Mesenchymal stem cell (in vitro differentiated cells and primary cell): Measurements from ENCODE around the gene S100A4.

Experiments used
- DNase-seq: peaks from one replicate; pipeline ENCODE4 v3.0.0-alpha.2; 2013
- H2AFZ ChIP-seq: one replicate; pipeline ENCODE4 v1.6.1; 2013; ENCODE audit warnings: low read depth, mild to moderate bottlenecking, control low read depth, inconsistent platforms, low read length, moderate library complexity
- H2AK5ac ChIP-seq: 2 replicates; pipeline ENCODE4 v1.6.1; 2013; ENCODE audit warnings: low read length, moderate library complexity, mild to moderate bottlenecking, inconsistent platforms; ENCODE audit not compliant: severe bottlenecking
- H2BK120ac ChIP-seq: one replicate; pipeline ENCODE4 v1.6.1; 2013; ENCODE audit warnings: low read depth, mild to moderate bottlenecking, inconsistent platforms, low read length, moderate library complexity
- H2BK12ac ChIP-seq, 2 experiments: one replicate each; pipeline ENCODE4 v1.6.1; 2013; ENCODE audit warnings: inconsistent platforms in 2 of 2, low read length in 2 of 2, mild to moderate bottlenecking in 2 of 2, moderate library complexity in 2 of 2, control low read depth in 1 of 2
- H2BK15ac ChIP-seq: one replicate; pipeline ENCODE4 v1.6.1; 2013; ENCODE audit warnings: mild to moderate bottlenecking, low read depth, inconsistent platforms; ENCODE audit not compliant: poor library complexity, severe bottlenecking
- H2BK5ac ChIP-seq: 2 replicates; pipeline ENCODE4 v1.6.1; 2013; ENCODE audit warnings: low read depth, mild to moderate bottlenecking, low read length, control low read depth, inconsistent platforms; ENCODE audit not compliant: poor library complexity, severe bottlenecking
- H3K14ac ChIP-seq, 2 experiments: one replicate each; pipeline ENCODE4 v1.6.1; 2013; ENCODE audit warnings: inconsistent platforms in 2 of 2, low read length in 2 of 2, control low read depth in 1 of 2, mild to moderate bottlenecking in 1 of 2, moderate library complexity in 1 of 2
- H3K18ac ChIP-seq, 2 experiments: one replicate each; pipeline ENCODE4 v1.6.1; 2013; ENCODE audit warnings: inconsistent platforms in 2 of 2, low read length in 2 of 2, control low read depth in 1 of 2, low read depth in 1 of 2, mild to moderate bottlenecking in 1 of 2
- H3K23ac ChIP-seq, 2 experiments: one replicate each; pipeline ENCODE4 v1.6.1; 2013; ENCODE audit warnings: inconsistent platforms in 2 of 2, low read length in 2 of 2, mild to moderate bottlenecking in 2 of 2, moderate library complexity in 2 of 2, control low read depth in 1 of 2
- H3K27ac ChIP-seq: 2 replicates; pipeline ENCODE4 v1.5.1; 2013; ENCODE audit warnings: mild to moderate bottlenecking, moderate library complexity, low read length, control low read depth, inconsistent platforms; ENCODE audit not compliant: poor library complexity, severe bottlenecking
- H3K27me3 ChIP-seq, 2 experiments: 2 replicates each; pipeline versions ENCODE4 v1.6.1 to v1.7.0; 2013; ENCODE audit warnings: low read length in 2 of 2, mild to moderate bottlenecking in 2 of 2, moderate library complexity in 2 of 2, control low read depth in 1 of 2, inconsistent platforms in 1 of 2; ENCODE audit not compliant: control insufficient read depth in 1 of 2, insufficient read depth in 1 of 2
- H3K36me3 ChIP-seq, 2 experiments: 2 replicates each; pipeline versions ENCODE4 v1.6.1 to v1.7.0; 2013; ENCODE audit warnings: low read length in 2 of 2, control low read depth in 1 of 2, inconsistent platforms in 1 of 2, low read depth in 1 of 2, mild to moderate bottlenecking in 1 of 2; ENCODE audit not compliant: insufficient read depth in 2 of 2, control insufficient read depth in 1 of 2
- H3K4ac ChIP-seq, 2 experiments: one replicate each; pipeline ENCODE4 v1.6.1; 2013; ENCODE audit warnings: inconsistent platforms in 2 of 2, low read length in 2 of 2, mild to moderate bottlenecking in 2 of 2, moderate library complexity in 2 of 2, control low read depth in 1 of 2, low read depth in 1 of 2
- H3K4me1 ChIP-seq: 2 replicates; pipeline ENCODE4 v1.6.1; 2013; ENCODE audit warnings: low read depth, low read length, control low read depth; ENCODE audit not compliant: control insufficient read depth, insufficient read depth
- H3K4me2 ChIP-seq: 2 replicates; pipeline ENCODE4 v1.6.1; 2013; ENCODE audit warnings: low read length, mild to moderate bottlenecking, inconsistent platforms; ENCODE audit not compliant: poor library complexity, severe bottlenecking
- H3K4me3 ChIP-seq, 2 experiments: 2 replicates each; pipeline versions ENCODE4 v1.5.1 to v1.7.0; 2013; ENCODE audit warnings: low read length in 2 of 2, mild to moderate bottlenecking in 2 of 2, control low read depth in 1 of 2, low read depth in 1 of 2; ENCODE audit not compliant: insufficient read depth in 1 of 2
- H3K79me1 ChIP-seq: replicated peaks from 2 replicates; pipeline ENCODE4 v1.6.1; 2013; ENCODE audit warnings: mild to moderate bottlenecking, control low read depth, low read length, inconsistent platforms; ENCODE audit not compliant: poor library complexity, severe bottlenecking
- H3K9ac ChIP-seq: 2 replicates; pipeline ENCODE4 v1.7.0; 2013; ENCODE audit warnings: mild to moderate bottlenecking, low read length, moderate library complexity
- H3K9me3 ChIP-seq: 2 replicates; pipeline ENCODE4 v1.7.0; 2013; ENCODE audit warnings: mild to moderate bottlenecking, low read length; ENCODE audit not compliant: control insufficient read depth
- H4K8ac ChIP-seq: one replicate; pipeline ENCODE4 v1.6.1; 2013; ENCODE audit warnings: inconsistent platforms, mild to moderate bottlenecking, low read length, moderate library complexity
- H4K91ac ChIP-seq: one replicate; pipeline ENCODE4 v1.6.1; 2013; ENCODE audit warnings: mild to moderate bottlenecking, low read length, inconsistent platforms
- WGBS: methylation state at CpG from one replicate; pipeline ENCODE4 v1.1.7; 2013; ENCODE audit warnings: mixed read lengths; 5-methylcytosine and 5-hydroxymethylcytosine counted together

S100A4 gene

DNA sequence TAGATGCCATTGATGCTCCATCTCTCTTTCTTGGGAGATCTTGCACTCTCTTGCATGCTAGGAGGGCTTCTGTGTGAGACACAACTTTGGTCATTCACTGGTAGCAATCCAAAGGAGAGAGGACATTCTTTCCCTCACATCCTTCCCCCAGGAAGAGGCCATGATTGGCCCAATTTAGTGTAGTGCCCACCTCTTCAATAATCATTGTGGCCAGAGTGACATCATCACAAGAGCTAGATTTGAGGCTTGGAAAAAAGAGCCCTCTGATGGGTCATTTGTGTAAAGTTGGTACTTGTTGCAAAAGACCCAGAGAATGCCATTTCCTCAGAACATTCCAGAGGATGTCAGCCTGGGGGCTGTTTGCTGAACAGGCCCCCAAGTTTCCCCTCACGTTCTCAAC is 40.0 kb downstream of the S100A4 start:
- H3K27me3 ChIP-seq, result no peaks in the 10 kb centered on the region
- no peak overlapping the region for H2BK120ac ChIP-seq
- H4K8ac ChIP-seq, result no peak overlapping the region
- no peak overlapping the region for H3K27ac ChIP-seq
- H3K36me3 ChIP-seq, result no peaks in the 10 kb centered on the region
- H2BK12ac ChIP-seq, result no peak overlapping the region
- no peak overlapping the region for H2AK5ac ChIP-seq
- WGBS, result 100% methylated on average over 1 of the region's 1 CpG
- no peak overlapping the region for H3K23ac ChIP-seq
- no peaks in the 10 kb centered on the region for H3K9me3 ChIP-seq
- H3K4me3 ChIP-seq, result no peak overlapping the region
- H3K14ac ChIP-seq, result no peak overlapping the region
- H3K4me1 ChIP-seq, result peaks cover 18% of the 10 kb centered on the region
- no peak for DNase-seq
- H3K79me1 ChIP-seq, result no peaks in the 10 kb centered on the region
- H4K91ac ChIP-seq, result no peak overlapping the region
- peak overlapping the region in 1 of 2 experiments; percentile 46 for H3K18ac ChIP-seq
- H2AFZ ChIP-seq, result no peak overlapping the region
- no peak overlapping the region for H3K4me2 ChIP-seq
- H3K9ac ChIP-seq, result no peak overlapping the region
- no peak overlapping the region for H2BK5ac ChIP-seq
- no peak overlapping the region for H3K4ac ChIP-seq
- no peak overlapping the region for H2BK15ac ChIP-seq

DNA sequence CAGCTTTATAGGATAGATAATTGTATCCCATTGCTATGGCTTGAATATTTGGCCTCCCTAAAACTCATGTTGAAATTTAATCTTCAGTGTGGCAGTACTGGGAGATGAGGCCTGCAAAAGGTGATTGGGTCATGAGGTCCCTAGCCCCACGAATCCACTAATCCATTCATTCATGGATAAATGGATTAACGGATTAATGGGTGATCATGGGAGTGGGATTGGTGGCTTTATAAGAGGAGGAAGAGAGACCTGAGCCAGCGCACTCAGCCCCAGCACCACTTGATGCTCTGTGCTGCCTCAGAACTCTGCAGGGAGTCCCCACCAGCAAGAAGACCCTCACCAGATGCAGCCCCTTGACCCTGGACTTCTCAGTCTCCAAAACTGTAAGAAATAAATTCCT is 41.8 kb downstream of the S100A4 start:
- no peak for DNase-seq
- Histone ChIP-seq H3K79me1 (no peaks in the 10 kb centered on the region), H3K9me3 (no peaks in the 10 kb centered on the region), H3K27ac (no peak overlapping the region), H3K14ac (no peak overlapping the region), H2BK12ac (no peak overlapping the region), H3K4ac (no peak overlapping the region), H3K4me3 (no peak overlapping the region), H3K9ac (no peak overlapping the region), H2BK15ac (no peak overlapping the region), H3K36me3 (no peaks in the 10 kb centered on the region), H2BK120ac (no peak overlapping the region), H2BK5ac (no peak overlapping the region), H3K18ac (no peak overlapping the region), H4K8ac (no peak overlapping the region), H2AFZ (no peak overlapping the region), H4K91ac (no peak overlapping the region), H3K23ac (no peak overlapping the region), H3K4me1 (peaks cover 18% of the 10 kb centered on the region), H3K4me2 (no peak overlapping the region), H2AK5ac (no peak overlapping the region), H3K27me3 (peaks cover 0 to 2% of the 10 kb centered on the region in 2 experiments)
- WGBS, result 100% methylated on average over 1 of the region's 3 CpGs

DNA sequence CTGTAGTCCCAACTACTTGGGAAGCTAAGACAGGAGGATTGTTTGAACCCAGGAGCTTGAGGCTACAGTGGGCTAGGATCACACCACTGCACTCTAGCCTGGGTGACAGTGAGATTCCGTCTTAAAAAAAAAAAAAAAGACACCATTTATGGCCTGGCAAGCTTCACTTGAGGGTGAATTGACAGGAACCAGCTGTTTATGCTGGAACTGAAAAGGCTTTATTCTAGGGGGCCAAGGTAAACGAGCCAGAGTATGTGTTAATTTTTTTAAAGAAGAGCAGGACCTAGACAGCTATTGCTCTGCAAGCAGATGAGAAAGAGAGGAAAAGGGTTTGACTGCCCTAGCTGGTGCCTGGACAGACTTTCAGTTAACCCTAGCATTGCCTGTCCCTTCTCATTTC is 46.9 kb downstream of the S100A4 start:
- H2BK5ac ChIP-seq, result no peak overlapping the region
- no peaks in the 10 kb centered on the region for H3K4me1 ChIP-seq
- no peaks in the 10 kb centered on the region for H3K36me3 ChIP-seq
- no peak overlapping the region for H3K18ac ChIP-seq
- H3K27ac ChIP-seq, result no peak overlapping the region
- no peak overlapping the region for H2BK120ac ChIP-seq
- no peaks in the 10 kb centered on the region for H3K79me1 ChIP-seq
- H3K23ac ChIP-seq, result no peak overlapping the region
- H2BK12ac ChIP-seq, result no peak overlapping the region
- no peak overlapping the region for H3K4me2 ChIP-seq
- H4K91ac ChIP-seq, result no peak overlapping the region
- H3K9ac ChIP-seq, result no peak overlapping the region
- no peak overlapping the region for H3K4ac ChIP-seq
- no peak for DNase-seq
- H2BK15ac ChIP-seq, result no peak overlapping the region
- no peak overlapping the region for H3K14ac ChIP-seq
- H3K4me3 ChIP-seq, result no peak overlapping the region
- peaks cover 0 to 6% of the 10 kb centered on the region in 2 experiments for H3K27me3 ChIP-seq
- no peak overlapping the region for H2AK5ac ChIP-seq
- WGBS, result 3% methylated on average over 2 of the region's 2 CpGs
- H2AFZ ChIP-seq, result no peak overlapping the region
- H3K9me3 ChIP-seq, result no peaks in the 10 kb centered on the region
- no peak overlapping the region for H4K8ac ChIP-seq

DNA sequence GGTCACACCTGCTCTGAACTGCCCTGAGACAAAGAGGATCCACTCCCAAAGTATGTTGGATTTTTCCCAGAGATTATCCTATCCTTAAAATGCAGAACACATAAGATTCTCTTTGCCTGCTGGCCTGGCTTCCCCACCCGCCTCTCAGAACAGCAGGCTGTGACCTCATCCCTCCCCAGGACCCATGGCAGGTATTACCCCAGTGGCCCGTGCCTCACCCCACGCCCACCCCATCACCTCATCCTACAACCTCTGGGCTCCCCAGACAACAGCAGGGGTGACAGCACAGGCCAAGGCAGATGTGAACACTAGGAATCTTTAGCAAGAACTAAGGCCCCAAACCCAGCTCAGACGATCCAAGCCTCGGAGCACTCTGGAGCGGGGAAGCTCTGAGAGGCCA is 50.1 kb downstream of the S100A4 start:
- Histone ChIP-seq H3K4me3 (no peak overlapping the region), H3K9me3 (no peaks in the 10 kb centered on the region), H2BK5ac (no peak overlapping the region)

More for the DNA sequence above, 50.1 kb downstream of the S100A4 start:
- Histone ChIP-seq H2AFZ (no peak overlapping the region), H3K9ac (no peak overlapping the region), H3K27ac (no peak overlapping the region), H2AK5ac (no peak overlapping the region), H3K18ac (no peak overlapping the region), H3K79me1 (no peaks in the 10 kb centered on the region), H4K91ac (no peak overlapping the region), H3K14ac (no peak overlapping the region), H3K27me3 (peaks cover 0 to 14% of the 10 kb centered on the region in 2 experiments), H2BK120ac (no peak overlapping the region), H3K36me3 (no peaks in the 10 kb centered on the region), H3K4ac (no peak overlapping the region), H3K23ac (no peak overlapping the region), H4K8ac (no peak overlapping the region), H2BK15ac (no peak overlapping the region), H2BK12ac (no peak overlapping the region), H3K4me1 (no peaks in the 10 kb centered on the region), H3K4me2 (no peak overlapping the region)
- no peak for DNase-seq
- 74% methylated on average over 6 of the region's 6 CpGs for WGBS
